CD14-positive monocyte (primary cell): ENCODE data around the gene WDR74. TPM values are rescaled to one million over a fixed set of nuclear protein-coding genes. Genes with fewer than 3 reads are reported as not detected.
A peak's percentile ranks its signal among the peaks of the same experiment; 100 is the strongest.

Experiments used
- DNase-seq, 3 donors: peaks; one replicate each; pipeline ENCODE4 v3.0.0-alpha.2; 2011 to 2022
- H2AFZ ChIP-seq: 2 replicates; pipeline ENCODE4 v1.6.0; 2012; ENCODE audit warnings: mild to moderate bottlenecking, low read depth, low read length, inconsistent platforms; ENCODE audit not compliant: insufficient read depth, poor library complexity, severe bottlenecking
- H3K27ac ChIP-seq, 2 donors: 1 replicate in 1 of 2; 2 replicates in 1 of 2; pipeline ENCODE4 v1.5.1; 2012 to 2013; ENCODE audit warnings: low read length in 2 of 2, control low read depth in 1 of 2, inconsistent platforms in 1 of 2, low read depth in 1 of 2, mild to moderate bottlenecking in 1 of 2
- H3K27me3 ChIP-seq, 2 donors: one replicate each; pipeline versions ENCODE4 v1.6.0 to v1.6.1; 2011 to 2013; ENCODE audit warnings: low read length in 2 of 2; ENCODE audit not compliant: control insufficient read depth in 2 of 2, insufficient read depth in 2 of 2
- H3K36me3 ChIP-seq, 2 donors: replicated peaks in 1 of 2; 1 replicate in 1 of 2; 2 replicates in 1 of 2; pipeline versions ENCODE4 v1.5.1 to v1.6.1; 2012 to 2013; ENCODE audit warnings: low read length in 2 of 2, control low read depth in 1 of 2, inconsistent platforms in 1 of 2, mild to moderate bottlenecking in 1 of 2; ENCODE audit not compliant: insufficient read depth in 2 of 2, control insufficient read depth in 1 of 2
- H3K4me1 ChIP-seq, 2 donors: 1 replicate in 1 of 2; 2 replicates in 1 of 2; pipeline versions ENCODE4 v1.5.1 to v1.6.1; 2012 to 2013; ENCODE audit warnings: low read length in 2 of 2, control low read depth in 1 of 2, inconsistent platforms in 1 of 2, mild to moderate bottlenecking in 1 of 2, moderate library complexity in 1 of 2; ENCODE audit not compliant: insufficient read depth in 2 of 2, control insufficient read depth in 1 of 2
- H3K4me2 ChIP-seq: replicated peaks from 2 replicates; pipeline ENCODE3; 2012; ENCODE audit warnings: low read length, moderate library complexity, mild to moderate bottlenecking; ENCODE audit not compliant: poor library complexity, severe bottlenecking; ENCODE audit errors: extremely low read depth
- H3K4me3 ChIP-seq, 3 experiments: fragments of 200-600 bp in 1 of 3; sonication (generic) in 1 of 3; replicated peaks in 1 of 3; 1 replicate in 2 of 3; 2 replicates in 1 of 3; pipeline ENCODE4 v1.5.1; 2011 to 2013; ENCODE audit warnings: low read length in 3 of 3, mild to moderate bottlenecking in 3 of 3, control low read depth in 2 of 3, low read depth in 2 of 3, inconsistent platforms in 1 of 3, moderate library complexity in 1 of 3
- H3K79me2 ChIP-seq: 2 replicates; pipeline ENCODE4 v1.6.0; 2012; ENCODE audit warnings: mild to moderate bottlenecking, control low read depth, inconsistent platforms, low read length, moderate library complexity; ENCODE audit not compliant: insufficient read depth
- H3K9ac ChIP-seq: 2 replicates; pipeline ENCODE4 v1.6.0; 2017; ENCODE audit warnings: low read length, mild to moderate bottlenecking; ENCODE audit not compliant: insufficient read depth, poor library complexity, severe bottlenecking
- H3K9me3 ChIP-seq, 2 donors: replicated peaks in 1 of 2; 1 replicate in 1 of 2; 2 replicates in 1 of 2; pipeline versions ENCODE4 v1.5.1 to v1.6.1; 2012 to 2013; ENCODE audit warnings: low read length in 2 of 2, control low read depth in 1 of 2; ENCODE audit not compliant: control insufficient read depth in 1 of 2, insufficient read depth in 1 of 2
- H4K20me1 ChIP-seq: 2 replicates; pipeline ENCODE4 v1.6.0; 2012; ENCODE audit warnings: mild to moderate bottlenecking, low read length, control low read depth, moderate library complexity; ENCODE audit not compliant: insufficient read depth
- H3K27ac Mint-ChIP-seq, 7 donors: one replicate each; pipeline ENCODE4 v1.8.0; 2020; ENCODE audit warnings: mild to moderate bottlenecking in 7 of 7, mixed read lengths in 7 of 7, moderate library complexity in 6 of 7, inconsistent platforms in 2 of 7
- H3K27me3 Mint-ChIP-seq, 3 donors: one replicate each; pipeline ENCODE4 v1.8.0; 2021 to 2022; ENCODE audit warnings: low read depth in 3 of 3, mild to moderate bottlenecking in 3 of 3, mixed read lengths in 3 of 3, moderate library complexity in 3 of 3, inconsistent platforms in 1 of 3
- H3K36me3 Mint-ChIP-seq, 2 donors: one replicate each; pipeline ENCODE4 v1.8.0; 2020; ENCODE audit warnings: mixed read lengths in 2 of 2, inconsistent platforms in 1 of 2, mild to moderate bottlenecking in 1 of 2
- H3K4me1 Mint-ChIP-seq: one replicate; pipeline ENCODE4 v1.8.0; 2020; ENCODE audit warnings: mild to moderate bottlenecking, mixed read lengths
- H3K4me3 Mint-ChIP-seq, 2 donors: one replicate each; pipeline ENCODE4 v1.8.0; 2020; ENCODE audit warnings: mild to moderate bottlenecking in 2 of 2, mixed read lengths in 2 of 2, moderate library complexity in 1 of 2
- H3K9me3 Mint-ChIP-seq, 7 donors: one replicate each; pipeline ENCODE4 v1.8.0; 2020 to 2022; ENCODE audit warnings: mixed read lengths in 7 of 7, mild to moderate bottlenecking in 6 of 7, moderate library complexity in 6 of 7, inconsistent platforms in 2 of 7
- WGBS: methylation state at CpG from one replicate; pipeline ENCODE4 v1.1.5; 2013; ENCODE audit warnings: missing lambda C conversion rate; ENCODE audit not compliant: insufficient coverage; 5-methylcytosine and 5-hydroxymethylcytosine counted together
- intact Hi-C, 2 donors: fragments of 100-400 bp; cut with micrococcal nuclease; formaldehyde crosslinking; loops; one replicate each; pipeline versions ENCODE4 v1.15.0 to v1.15.1; 2023
- polyA plus RNA-seq, 3 donors: library from polyadenylated mRNA; depleted of rRNA in 1 of 3; unstranded in 2 of 3; stranded (reverse) in 1 of 3; fragments of 300-500 nt in 2 of 3; fragments of >200 nt in 1 of 3; fragmentation: Illumina TruSeq in 2 of 3; gene quantifications; 1 replicate in 2 of 3; 2 replicates in 1 of 3; pipeline ENCODE4 v1.2.3, GENCODE V29; 2012 to 2021
- TF ChIP-seq, protein P1 (sequence below): fragments of 200-600 bp; IDR thresholded peaks from one replicate; pipeline ENCODE4 v1.8.0; 2022; ENCODE audit warnings: antibody characterized with exemption, mild to moderate bottlenecking

Gene WDR74
- polyA plus RNA-seq, 3 donors: 14.2 to 52.5 (median 18.4) TPM

DNA sequence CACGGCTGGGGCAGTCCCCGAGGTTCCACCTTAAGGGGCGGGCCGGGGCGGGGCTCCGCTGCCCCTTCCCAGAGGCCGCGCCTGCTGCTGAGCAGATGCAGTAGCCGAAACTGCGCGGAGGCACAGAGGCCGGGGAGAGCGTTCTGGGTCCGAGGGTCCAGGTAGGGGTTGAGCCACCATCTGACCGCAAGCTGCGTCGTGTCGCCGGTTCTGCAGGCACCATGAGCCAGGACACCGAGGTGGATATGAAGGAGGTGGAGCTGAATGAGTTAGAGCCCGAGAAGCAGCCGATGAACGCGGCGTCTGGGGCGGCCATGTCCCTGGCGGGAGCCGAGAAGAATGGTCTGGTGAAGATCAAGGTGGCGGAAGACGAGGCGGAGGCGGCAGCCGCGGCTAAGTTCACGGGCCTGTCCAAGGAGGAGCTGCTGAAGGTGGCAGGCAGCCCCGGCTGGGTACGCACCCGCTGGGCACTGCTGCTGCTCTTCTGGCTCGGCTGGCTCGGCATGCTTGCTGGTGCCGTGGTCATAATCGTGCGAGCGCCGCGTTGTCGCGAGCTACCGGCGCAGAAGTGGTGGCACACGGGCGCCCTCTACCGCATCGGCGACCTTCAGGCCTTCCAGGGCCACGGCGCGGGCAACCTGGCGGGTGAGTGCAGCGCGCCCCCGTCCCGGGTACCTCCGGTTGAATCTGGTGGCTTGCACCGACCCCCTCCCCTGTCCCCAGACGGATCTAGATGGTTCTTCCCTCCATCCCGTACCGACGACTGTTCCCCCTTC lies 41.6 kb upstream of the WDR74 start, which contains the start of gene SLC3A2:
SLC3A2 (plus strand) TSS at position 94 of the 776 bp plus-strand sequence; CDS start at position 222, 128 bp downstream.
- Histone ChIP-seq H2AFZ (peak within 1 kb of the TSS; percentile 95), H3K4me3 (peak within 1 kb of the TSS; percentile 93 to 97 (median 95)), H4K20me1 (peaks cover 37% of the 10 kb centered on the region), H3K4me1 (peaks cover 31 to 41% of the 10 kb centered on the region in 2 donors), H3K9ac (peak within 1 kb of the TSS; percentile 99), H3K27me3 (no peaks in the 10 kb centered on the region), H3K79me2 (peaks cover 61% of the 10 kb centered on the region), H3K36me3 (peaks cover 33 to 35% of the 10 kb centered on the region in 2 donors), H3K9me3 (no peaks in the 10 kb centered on the region), H3K27ac (peak within 1 kb of the TSS; percentile 100), H3K4me2 (peak within 1 kb of the TSS; percentile 92)
- WGBS: 0% methylated on average over 62 of the region's 69 CpGs
- peaks cover 36 to 39% of the 10 kb centered on the region in 2 donors for H3K36me3 Mint-ChIP-seq
- peaks cover 37% of the 10 kb centered on the region for H3K4me1 Mint-ChIP-seq
- peak within 1 kb of the TSS; percentile 100 for H3K4me3 Mint-ChIP-seq
- TF ChIP-seq, protein P1, sequence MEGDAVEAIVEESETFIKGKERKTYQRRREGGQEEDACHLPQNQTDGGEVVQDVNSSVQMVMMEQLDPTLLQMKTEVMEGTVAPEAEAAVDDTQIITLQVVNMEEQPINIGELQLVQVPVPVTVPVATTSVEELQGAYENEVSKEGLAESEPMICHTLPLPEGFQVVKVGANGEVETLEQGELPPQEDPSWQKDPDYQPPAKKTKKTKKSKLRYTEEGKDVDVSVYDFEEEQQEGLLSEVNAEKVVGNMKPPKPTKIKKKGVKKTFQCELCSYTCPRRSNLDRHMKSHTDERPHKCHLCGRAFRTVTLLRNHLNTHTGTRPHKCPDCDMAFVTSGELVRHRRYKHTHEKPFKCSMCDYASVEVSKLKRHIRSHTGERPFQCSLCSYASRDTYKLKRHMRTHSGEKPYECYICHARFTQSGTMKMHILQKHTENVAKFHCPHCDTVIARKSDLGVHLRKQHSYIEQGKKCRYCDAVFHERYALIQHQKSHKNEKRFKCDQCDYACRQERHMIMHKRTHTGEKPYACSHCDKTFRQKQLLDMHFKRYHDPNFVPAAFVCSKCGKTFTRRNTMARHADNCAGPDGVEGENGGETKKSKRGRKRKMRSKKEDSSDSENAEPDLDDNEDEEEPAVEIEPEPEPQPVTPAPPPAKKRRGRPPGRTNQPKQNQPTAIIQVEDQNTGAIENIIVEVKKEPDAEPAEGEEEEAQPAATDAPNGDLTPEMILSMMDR: peak; percentile 85
- intact Hi-C loops: loop anchor here in 1 of 2 donors (2.0 kb wide), 1 partner anchor 40 kb away; no protein-coding TSS in a partner anchor
- H3K9me3 Mint-ChIP-seq: peaks cover 0 to 3% (median 0%) of the 10 kb centered on the region in 7 donors
- peaks cover 0 to 4% (median 3%) of the 10 kb centered on the region in 3 donors for H3K27me3 Mint-ChIP-seq
- peak; percentile 80 to 86 (median 83) for DNase-seq
- H3K27ac Mint-ChIP-seq: peak within 1 kb of the TSS; percentile 98 to 100 (median 99)

DNA sequence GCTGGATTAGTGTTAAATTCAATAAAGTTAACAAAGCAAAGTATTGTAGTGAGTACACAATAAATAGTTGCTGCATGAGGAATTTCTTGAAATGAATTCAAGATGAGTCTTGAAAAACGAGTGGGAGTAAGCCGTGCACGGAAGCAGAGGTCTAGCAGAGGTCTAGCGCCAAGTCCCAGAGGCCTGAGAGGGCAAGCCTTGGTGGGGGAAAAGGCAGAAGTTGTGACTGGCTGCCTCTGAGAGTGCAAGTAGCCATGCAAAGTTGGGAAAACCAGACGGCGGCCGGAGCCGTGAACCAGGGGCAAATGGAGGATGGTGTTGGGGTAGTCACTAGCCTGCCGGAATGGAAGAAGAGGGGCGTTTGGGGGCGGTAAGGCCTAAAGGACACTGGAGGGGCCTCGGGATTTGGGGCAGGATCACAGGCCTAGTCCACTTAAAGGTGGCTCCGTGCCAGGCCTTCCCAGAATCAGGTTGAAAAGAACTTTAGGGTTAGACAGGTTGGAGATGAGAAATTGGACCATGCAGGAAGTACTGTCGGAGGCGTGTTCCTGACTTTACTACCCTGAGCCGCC lies 40.9 kb upstream of the WDR74 start:
- Histone ChIP-seq H3K27me3 (no peaks in the 10 kb centered on the region), H3K4me2 (peak overlapping the region; percentile 92), H3K9me3 (no peaks in the 10 kb centered on the region), H3K79me2 (peaks cover 55% of the 10 kb centered on the region), H3K27ac (peak overlapping the region; percentile 100), H3K4me1 (peaks cover 31 to 41% of the 10 kb centered on the region in 2 donors), H4K20me1 (peaks cover 31% of the 10 kb centered on the region), H2AFZ (peak overlapping the region; percentile 95), H3K4me3 (peak overlapping the region; percentile 93 to 97 (median 95)), H3K36me3 (peaks cover 26 to 28% of the 10 kb centered on the region in 2 donors), H3K9ac (peak overlapping the region; percentile 99)
- Mint-ChIP-seq H3K4me1 (peaks cover 37% of the 10 kb centered on the region), H3K9me3 (peaks cover 0 to 3% (median 0%) of the 10 kb centered on the region in 7 donors), H3K4me3 (peak overlapping the region; percentile 100), H3K36me3 (peaks cover 30 to 33% of the 10 kb centered on the region in 2 donors), H3K27me3 (peaks cover 0 to 4% (median 3%) of the 10 kb centered on the region in 3 donors), H3K27ac (peak overlapping the region; percentile 98 to 100 (median 99))
- TF ChIP-seq, protein P1: no peak
- 0% methylated on average over 16 of the region's 16 CpGs for WGBS
- intact Hi-C loops: loop anchor here in 1 of 2 donors (2.0 kb wide), 1 partner anchor 40 kb away; no protein-coding TSS in a partner anchor
- DNase-seq: peak; percentile 39 to 65 (median 55)
